IPS DF 6.9 (cell line): ENCODE results near the gene NUDT22.
A peak's percentile ranks its signal among the peaks of the same experiment; 100 is the strongest.
"Not testable (repeated sequence)": the region's sequence is repeated elsewhere in the genome, so short reads cannot be mapped to it uniquely, and the experiment has no call there.

ENCODE experiments used
- DNase-seq: peaks from one replicate; pipeline ENCODE4 v3.0.0-alpha.2; 2013; ENCODE audit warnings: low read depth, low spot score
- H3K27ac ChIP-seq: one replicate; pipeline ENCODE4 v1.5.1; 2013; ENCODE audit warnings: low read length, control low read depth
- H3K27me3 ChIP-seq: 2 replicates; pipeline ENCODE4 v1.6.1; 2013; ENCODE audit warnings: mild to moderate bottlenecking, low read length; ENCODE audit not compliant: control insufficient read depth, insufficient read depth
- H3K36me3 ChIP-seq: 2 replicates; pipeline ENCODE4 v1.6.1; 2013; ENCODE audit warnings: low read length; ENCODE audit not compliant: control insufficient read depth, insufficient read depth
- H3K4me1 ChIP-seq: 2 replicates; pipeline ENCODE4 v1.6.1; 2013; ENCODE audit warnings: low read length; ENCODE audit not compliant: control insufficient read depth, insufficient read depth
- H3K4me3 ChIP-seq: 2 replicates; pipeline ENCODE4 v1.5.1; 2013; ENCODE audit warnings: mild to moderate bottlenecking, low read length
- H3K9me3 ChIP-seq: 2 replicates; pipeline ENCODE4 v1.6.1; 2013; ENCODE audit warnings: low read length, inconsistent platforms; ENCODE audit not compliant: control insufficient read depth, insufficient read depth
- WGBS: extraction: QIAGEN DNeasy Blood & Tissue Kit; methylation state at CpG from one replicate; pipeline ENCODE4 v1.1.7; 2013; ENCODE audit warnings: mixed read lengths, missing lambda C conversion rate; ENCODE audit not compliant: insufficient read length, insufficient coverage; 5-methylcytosine and 5-hydroxymethylcytosine counted together

The NUDT22 gene

GRCh38 chr11:64244107-64244506 is 18.0 kb downstream of the NUDT22 start:
- Histone ChIP-seq H3K4me1 (peaks cover 12% of the 10 kb centered on the region), H3K27ac (no peak overlapping the region), H3K4me3 (no peak overlapping the region), H3K27me3 (no peaks in the 10 kb centered on the region), H3K9me3 (no peaks in the 10 kb centered on the region), H3K36me3 (peaks cover 11% of the 10 kb centered on the region; the same call in 1 of the 2 replicates)
- no CpG with 5 or more reads among the region's 5 CpGs for WGBS
- DNase-seq = no peak

- peaks cover 11% of the 10 kb centered on the region; the same call in 1 of the 2 replicates for H3K36me3 ChIP-seq
- no CpG with 5 or more reads among the region's 6 CpGs for WGBS
- no peaks in the 10 kb centered on the region for H3K9me3 ChIP-seq
- H3K4me1 ChIP-seq = peaks cover 18% of the 10 kb centered on the region
- H3K27ac ChIP-seq = no peak overlapping the region
- peak overlapping the region; percentile 87; the same call in 1 of the 2 replicates for H3K4me3 ChIP-seq
- no peak for DNase-seq
- H3K27me3 ChIP-seq = no peaks in the 10 kb centered on the region
Observed at GRCh38 chr11:64244966-64245365, 18.9 kb downstream of the NUDT22 start.

GRCh38 chr11:64245401-64245796 is 19.3 kb downstream of the NUDT22 start:
- no peaks in the 10 kb centered on the region for H3K27me3 ChIP-seq
- H3K9me3 ChIP-seq = no peaks in the 10 kb centered on the region
- no peak overlapping the region for H3K27ac ChIP-seq
- peaks cover 11% of the 10 kb centered on the region; the same call in 1 of the 2 replicates for H3K36me3 ChIP-seq
- H3K4me1 ChIP-seq = peaks cover 18% of the 10 kb centered on the region
- no CpG with 5 or more reads among the region's 6 CpGs for WGBS
- peak overlapping the region; percentile 87 for H3K4me3 ChIP-seq
- DNase-seq = no peak

DNA sequence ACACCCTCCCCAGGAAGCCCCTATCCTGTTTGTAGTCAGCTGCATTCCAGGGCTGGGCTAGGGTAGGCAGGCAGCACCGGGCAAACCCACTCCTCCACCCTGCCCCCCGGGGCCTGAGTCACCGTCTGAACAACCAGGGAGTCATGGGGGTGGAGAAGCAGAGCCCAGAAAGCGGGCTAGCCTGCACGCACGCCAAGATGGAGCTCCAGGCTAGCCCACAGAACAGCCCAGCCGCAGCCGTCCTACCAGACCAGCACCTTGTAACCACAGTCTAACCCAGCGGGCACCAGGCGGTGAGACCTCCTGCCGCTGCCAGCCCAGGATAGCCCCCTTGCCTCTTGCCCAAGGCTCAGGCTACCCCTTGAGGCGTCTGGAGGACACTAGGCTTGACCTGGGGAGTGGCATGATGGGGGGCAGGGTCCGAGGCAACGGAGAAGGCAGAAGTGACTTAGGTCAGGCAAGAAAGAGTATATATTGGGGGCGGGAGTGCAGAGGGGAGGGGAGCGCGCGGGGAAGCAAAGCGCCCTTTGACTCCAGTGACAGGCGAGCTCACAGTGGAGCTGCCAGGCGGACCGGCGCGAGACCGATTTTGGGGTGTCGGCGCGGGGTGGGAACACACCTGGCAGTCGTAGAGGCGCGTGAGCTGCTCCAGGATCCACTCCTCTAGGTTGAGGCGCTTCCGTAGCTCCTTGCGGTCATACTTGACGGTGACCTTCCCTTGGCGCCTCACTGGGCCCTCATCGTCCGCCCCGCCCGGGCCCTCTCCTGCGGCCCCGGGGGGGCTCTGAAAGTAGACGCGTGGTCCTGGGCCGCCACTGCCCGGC is 19.9 kb downstream of the NUDT22 start:
- Histone ChIP-seq H3K4me3 (peak overlapping the region; percentile 87), H3K36me3 (peaks cover 11% of the 10 kb centered on the region; the same call in 1 of the 2 replicates), H3K4me1 (peaks cover 16% of the 10 kb centered on the region), H3K27ac (no peak overlapping the region), H3K27me3 (no peaks in the 10 kb centered on the region), H3K9me3 (no peaks in the 10 kb centered on the region)
- WGBS = no CpG with 5 or more reads among the region's 46 CpGs
- no peak for DNase-seq

GRCh38 chr11:64246621-64246870 is 20.5 kb downstream of the NUDT22 start:
- peaks cover 11% of the 10 kb centered on the region; the same call in 1 of the 2 replicates for H3K36me3 ChIP-seq
- WGBS = no CpG with 5 or more reads among the region's 43 CpGs
- not testable (repeated sequence) for DNase-seq, H3K9me3 ChIP-seq, H3K27ac ChIP-seq, H3K27me3 ChIP-seq
- H3K4me1 ChIP-seq = peaks cover 16% of the 10 kb centered on the region
- H3K4me3 ChIP-seq = peak overlapping the region; percentile 87; the same call in 1 of the 2 replicates

DNA sequence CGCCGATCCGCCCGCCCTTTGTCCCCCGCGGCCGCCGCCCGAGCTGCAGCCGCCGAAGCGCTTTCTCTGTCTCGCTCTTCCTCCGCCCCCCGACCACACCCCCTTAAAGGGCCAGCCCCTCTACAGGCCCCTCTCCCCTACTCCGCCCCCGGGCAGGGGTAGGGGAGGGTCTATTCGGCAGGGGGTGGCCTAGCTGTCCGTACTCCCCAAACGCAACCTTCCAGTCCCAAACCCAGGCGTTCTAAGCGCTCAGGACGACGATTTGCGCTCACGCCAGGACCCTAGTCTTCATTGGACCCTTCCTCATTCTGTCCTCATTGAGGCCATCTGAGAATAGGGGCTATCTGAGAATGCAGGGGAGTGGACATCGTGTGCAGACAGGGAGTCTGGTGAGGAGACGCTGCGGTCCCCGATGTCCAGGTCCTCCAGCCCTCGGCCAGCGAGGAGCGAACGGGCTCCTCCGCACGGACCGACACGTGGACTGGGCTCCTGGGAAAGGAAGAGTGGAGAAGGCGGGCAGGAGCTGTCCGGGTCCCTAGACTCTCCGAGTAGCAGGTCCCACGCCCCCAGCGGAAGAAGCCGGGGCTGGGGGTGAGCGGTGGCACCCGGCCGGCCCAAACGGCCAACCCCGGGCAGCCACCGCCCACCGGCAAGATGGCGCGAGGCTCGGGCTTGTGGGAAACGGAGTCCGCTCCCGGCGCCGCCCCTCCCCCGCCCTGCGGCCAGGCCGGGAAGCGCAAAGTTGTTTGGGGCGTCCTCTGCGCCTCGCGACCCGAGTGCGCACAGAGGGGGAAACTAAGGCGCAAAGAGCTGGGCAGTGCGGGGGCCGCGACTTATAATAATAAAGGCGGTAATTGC is 21.0 kb downstream of the NUDT22 start, which contains the start of gene PPP1R14B:
TSS of gene PPP1R14B (minus strand) at position 73 of the 858 bp plus-strand sequence. CDS start 270 bp downstream, outside the sequence.
- no peak for DNase-seq
- no peaks in the 10 kb centered on the region for H3K9me3 ChIP-seq

DNA sequence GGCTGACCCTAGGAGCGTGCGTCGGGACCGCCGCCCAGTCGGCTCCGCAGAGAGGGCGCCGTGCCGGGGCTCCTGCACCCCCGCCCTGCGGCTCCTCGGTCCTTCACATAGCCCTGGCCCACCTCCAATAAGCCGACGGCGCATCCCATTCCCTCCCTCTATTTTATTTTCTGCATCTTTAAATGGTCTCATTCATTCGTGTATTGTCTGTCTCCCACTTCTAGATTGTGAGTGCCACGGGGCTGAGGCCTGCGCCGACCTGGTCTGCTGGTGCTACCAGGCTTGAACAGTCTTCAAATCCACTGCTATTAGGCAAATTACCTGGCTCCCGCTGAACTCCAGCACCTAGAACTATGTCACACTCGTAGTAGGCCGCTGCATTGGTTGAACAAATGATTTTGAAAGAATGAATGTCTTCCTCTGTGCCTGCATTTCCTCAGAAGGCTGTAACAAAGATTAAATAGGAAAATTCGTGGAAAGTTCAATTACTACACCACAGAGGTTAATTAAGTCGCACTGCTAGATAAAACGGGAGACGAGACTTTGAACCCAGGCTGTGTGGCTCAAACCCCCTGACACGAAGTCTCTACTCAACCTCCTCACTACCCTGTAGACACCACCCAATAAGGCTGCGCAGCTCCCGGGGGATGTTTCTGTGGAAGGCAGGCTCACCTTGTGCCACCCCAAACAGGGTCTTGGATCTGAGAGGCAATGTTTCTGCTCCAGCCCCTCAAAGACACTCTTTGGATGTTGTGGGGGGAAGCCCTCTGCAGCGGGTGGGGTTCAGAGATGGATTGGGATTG is 21.9 kb downstream of the NUDT22 start:
- Histone ChIP-seq H3K4me3 (peak overlapping the region; percentile 87; the same call in 1 of the 2 replicates), H3K9me3 (no peaks in the 10 kb centered on the region), H3K36me3 (peaks cover 11% of the 10 kb centered on the region; the same call in 1 of the 2 replicates), H3K27ac (no peak overlapping the region), H3K27me3 (no peaks in the 10 kb centered on the region), H3K4me1 (peaks cover 20% of the 10 kb centered on the region)
- no CpG with 5 or more reads among the region's 31 CpGs for WGBS
- DNase-seq = no peak

More for the DNA sequence above, 21.0 kb downstream of the NUDT22 start, which contains the start of gene PPP1R14B:
- no peaks in the 10 kb centered on the region for H3K27me3 ChIP-seq
- no CpG with 5 or more reads among the region's 74 CpGs for WGBS
- no peak within 1 kb of the TSS for H3K27ac ChIP-seq
- peaks cover 16% of the 10 kb centered on the region for H3K4me1 ChIP-seq
- H3K4me3 ChIP-seq = peak within 1 kb of the TSS; percentile 87
- H3K36me3 ChIP-seq = peaks cover 11% of the 10 kb centered on the region; the same call in 1 of the 2 replicates

DNA sequence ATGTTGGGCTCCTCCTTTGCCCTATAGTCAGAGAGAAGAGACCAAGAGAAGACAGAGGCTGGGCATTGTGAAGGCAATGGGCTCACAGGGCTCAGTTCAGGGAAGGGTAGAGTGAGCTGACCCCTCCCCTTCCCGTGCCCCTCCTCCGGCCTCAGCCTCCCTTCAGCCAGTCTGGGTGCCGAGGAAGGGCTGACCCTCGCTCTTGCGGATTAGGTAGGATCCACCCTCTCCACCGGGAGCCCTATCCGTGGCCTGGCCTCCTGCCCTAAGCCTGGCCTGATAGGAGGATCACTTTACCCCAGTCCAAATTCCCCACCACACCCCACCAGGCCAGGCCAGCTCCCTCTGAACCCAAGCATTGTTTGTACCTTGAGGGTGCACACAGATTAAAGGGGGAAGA is 22.5 kb downstream of the NUDT22 start:
- Histone ChIP-seq H3K27me3 (no peaks in the 10 kb centered on the region), H3K36me3 (peaks cover 7% of the 10 kb centered on the region; the same call in 1 of the 2 replicates), H3K4me3 (no peak overlapping the region), H3K4me1 (peaks cover 20% of the 10 kb centered on the region), H3K9me3 (no peaks in the 10 kb centered on the region), H3K27ac (no peak overlapping the region)
- WGBS = no CpG with 5 or more reads among the region's 7 CpGs
- DNase-seq = no peak

- Histone ChIP-seq H3K27me3 (no peaks in the 10 kb centered on the region), H3K36me3 (peaks cover 4% of the 10 kb centered on the region; the same call in 1 of the 2 replicates), H3K27ac (peak overlapping the region; percentile 36), H3K9me3 (no peaks in the 10 kb centered on the region), H3K4me1 (peaks cover 20% of the 10 kb centered on the region), H3K4me3 (no peak overlapping the region)
- WGBS = no CpG with 5 or more reads among the region's 4 CpGs
- DNase-seq = no peak
Observed at GRCh38 chr11:64249038-64249437, 23.0 kb downstream of the NUDT22 start.
